Kidney epithelial cell (primary cell): ENCODE data around the gene ALDH3B1. TPM values are rescaled to one million over a fixed set of nuclear protein-coding genes. Genes with fewer than 3 reads are reported as not detected.
A peak's percentile ranks its signal among the peaks of the same experiment; 100 is the strongest.

Experiments used
- DNase-seq: peaks from one replicate; pipeline ENCODE4 v3.0.0-alpha.2; 2010; ENCODE audit warnings: low read depth
- H3K27me3 ChIP-seq: 2 replicates; pipeline ENCODE4 v1.6.0; 2011; ENCODE audit warnings: low read length; ENCODE audit not compliant: control insufficient read depth, insufficient read depth
- H3K36me3 ChIP-seq: 2 replicates; pipeline ENCODE4 v1.5.1; 2011; ENCODE audit warnings: low read length; ENCODE audit not compliant: control insufficient read depth, insufficient read depth
- H3K4me3 ChIP-seq: 2 replicates; pipeline ENCODE4 v1.5.1; 2011; ENCODE audit warnings: low read depth, mild to moderate bottlenecking, control low read depth, low read length
- CTCF ChIP-seq: IDR thresholded peaks from 2 replicates; pipeline ENCODE4 v1.5.1; 2011; ENCODE audit warnings: mild to moderate bottlenecking, moderate library complexity, low read length, control low read depth, inconsistent platforms; ENCODE audit not compliant: insufficient read depth, poor library complexity, severe bottlenecking
- total RNA-seq: library from RNA; depleted of rRNA; stranded (reverse); fragments of >200 nt; gene quantifications from 2 replicates; pipeline ENCODE4 v1.2.3, GENCODE V29; 2015

The ALDH3B1 gene
- total RNA-seq, 1 donor from 2014 or later, result 2.6 TPM

DNA sequence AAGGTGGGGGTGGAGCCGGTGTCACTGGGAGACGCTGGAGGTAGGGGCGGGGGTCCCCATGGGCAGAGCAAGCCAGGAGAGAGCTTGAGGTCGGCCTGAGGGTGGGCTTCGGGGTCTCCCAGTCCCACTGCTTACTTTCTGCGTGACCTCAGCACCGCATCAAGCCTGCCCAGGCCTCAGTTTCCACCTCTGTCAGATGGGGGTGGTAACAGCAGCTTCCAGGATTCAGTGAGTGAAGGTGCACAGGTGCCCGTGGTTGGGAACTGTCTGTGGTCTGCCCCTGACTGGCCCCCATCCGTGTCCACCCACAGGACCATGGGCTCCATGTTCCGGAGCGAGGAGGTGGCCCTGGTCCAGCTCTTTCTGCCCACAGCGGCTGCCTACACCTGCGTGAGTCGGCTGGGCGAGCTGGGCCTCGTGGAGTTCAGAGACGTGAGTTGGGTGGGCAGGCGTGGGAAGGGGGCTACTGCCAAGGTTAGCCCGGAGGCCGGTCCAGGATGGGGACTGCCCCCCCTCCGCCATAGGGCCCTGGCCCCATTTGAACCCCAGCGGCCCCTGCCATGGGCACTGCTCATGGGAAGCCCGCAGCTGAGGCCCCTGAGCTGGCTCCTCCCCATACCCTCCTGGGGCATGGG lies 30.9 kb downstream of the ALDH3B1 start:
- H3K4me3 ChIP-seq, result peak overlapping the region; percentile 37
- no peaks in the 10 kb centered on the region for H3K36me3 ChIP-seq
- DNase-seq, result no peak
- H3K27me3 ChIP-seq, result no peaks in the 10 kb centered on the region
- TF ChIP-seq CTCF, result no peak

GRCh38 chr11:68041617-68042218 lies 31.6 kb downstream of the ALDH3B1 start:
- H3K36me3 ChIP-seq, result no peaks in the 10 kb centered on the region
- H3K4me3 ChIP-seq, result no peak overlapping the region
- no peak for DNase-seq
- TF ChIP-seq CTCF, result no peak
- no peaks in the 10 kb centered on the region for H3K27me3 ChIP-seq

DNA sequence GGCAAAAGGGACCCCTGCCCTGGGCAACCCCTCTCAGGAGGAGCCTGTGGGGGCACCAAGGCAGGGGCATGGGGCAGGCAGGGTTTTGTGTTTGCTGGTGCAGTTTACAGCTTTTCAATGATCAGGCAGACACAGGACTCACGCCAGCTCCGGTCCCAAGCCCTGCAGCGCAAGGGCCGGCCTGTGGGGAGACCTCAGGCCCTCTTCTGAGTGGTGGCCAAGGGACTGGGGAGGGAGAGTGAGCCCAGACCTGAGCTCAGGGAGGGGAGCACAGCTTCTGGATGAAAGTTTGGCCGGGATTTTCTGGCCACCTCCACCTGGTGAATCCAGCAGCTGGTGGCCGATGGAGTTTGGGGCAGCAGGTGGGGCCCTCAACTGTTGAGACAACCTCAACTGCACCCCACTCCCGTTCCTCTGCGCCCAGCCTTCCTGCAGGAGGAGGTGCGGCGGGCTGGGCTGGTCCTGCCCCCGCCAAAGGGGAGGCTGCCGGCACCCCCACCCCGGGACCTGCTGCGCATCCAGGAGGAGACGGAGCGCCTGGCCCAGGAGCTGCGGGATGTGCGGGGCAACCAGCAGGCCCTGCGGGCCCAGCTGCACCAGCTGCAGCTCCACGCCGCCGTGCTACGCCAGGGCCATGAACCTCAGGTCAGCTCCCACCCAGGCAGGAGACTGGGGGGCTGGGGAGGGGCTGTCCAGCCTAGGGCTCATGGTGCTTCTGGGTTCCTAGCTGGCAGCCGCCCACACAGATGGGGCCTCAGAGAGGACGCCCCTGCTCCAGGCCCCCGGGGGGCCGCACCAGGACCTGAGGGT lies 32.3 kb downstream of the ALDH3B1 start:
- Histone ChIP-seq H3K36me3 (no peaks in the 10 kb centered on the region), H3K4me3 (no peak overlapping the region), H3K27me3 (no peaks in the 10 kb centered on the region)
- no peak for DNase-seq
- TF ChIP-seq CTCF, result no peak

- no peaks in the 10 kb centered on the region for H3K27me3 ChIP-seq
- TF ChIP-seq CTCF, result no peak
- no peak for DNase-seq
- H3K4me3 ChIP-seq, result no peak overlapping the region
- no peaks in the 10 kb centered on the region for H3K36me3 ChIP-seq
Measured at GRCh38 chr11:68043029-68043348, 32.9 kb downstream of the ALDH3B1 start.

DNA sequence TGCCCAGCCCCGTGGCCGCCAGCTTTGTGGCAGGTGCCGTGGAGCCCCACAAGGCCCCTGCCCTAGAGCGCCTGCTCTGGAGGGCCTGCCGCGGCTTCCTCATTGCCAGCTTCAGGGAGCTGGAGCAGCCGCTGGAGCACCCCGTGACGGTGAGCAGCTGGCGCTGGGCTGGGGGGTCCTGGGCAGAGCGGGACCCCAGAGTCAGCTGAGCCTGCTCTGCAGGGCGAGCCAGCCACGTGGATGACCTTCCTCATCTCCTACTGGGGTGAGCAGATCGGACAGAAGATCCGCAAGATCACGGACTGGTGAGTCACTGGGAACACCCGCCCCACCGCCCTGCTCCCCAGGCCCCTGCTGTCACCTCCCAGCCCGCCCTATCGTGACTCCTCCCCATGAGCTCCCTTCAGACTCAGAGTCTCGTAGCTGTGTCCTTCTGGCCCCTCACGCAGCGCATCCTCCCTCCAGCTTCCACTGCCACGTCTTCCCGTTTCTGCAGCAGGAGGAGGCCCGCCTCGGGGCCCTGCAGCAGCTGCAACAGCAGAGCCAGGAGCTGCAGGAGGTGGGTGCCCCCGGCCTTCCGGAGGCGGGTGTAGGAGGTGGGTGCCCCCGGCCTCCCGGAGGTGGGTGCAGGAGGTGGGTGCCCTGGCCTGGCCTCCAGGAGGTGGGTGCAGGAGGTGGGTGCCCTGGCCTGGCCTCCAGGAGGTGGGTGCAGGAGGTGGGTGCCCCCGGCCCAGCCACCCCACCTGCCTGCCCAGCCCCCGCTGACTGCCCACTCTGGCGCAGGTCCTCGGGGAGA lies 33.4 kb downstream of the ALDH3B1 start:
- TF ChIP-seq CTCF, result no peak
- Histone ChIP-seq H3K27me3 (no peaks in the 10 kb centered on the region), H3K4me3 (no peak overlapping the region), H3K36me3 (no peaks in the 10 kb centered on the region)
- DNase-seq, result no peak
